Urothelium cell line (cell line): ENCODE results near the gene CPO.

Experiments
- DNase-seq: peaks from one replicate; pipeline ENCODE4 v3.0.0; 2011; ENCODE audit warnings: low spot score, mixed read lengths
- FAIRE-seq: peaks from 2 replicates; lab custom pipeline; 2011; peaks lifted over from hg19 to GRCh38; lab: Jason Lieb, UNC

The CPO gene

DNA sequence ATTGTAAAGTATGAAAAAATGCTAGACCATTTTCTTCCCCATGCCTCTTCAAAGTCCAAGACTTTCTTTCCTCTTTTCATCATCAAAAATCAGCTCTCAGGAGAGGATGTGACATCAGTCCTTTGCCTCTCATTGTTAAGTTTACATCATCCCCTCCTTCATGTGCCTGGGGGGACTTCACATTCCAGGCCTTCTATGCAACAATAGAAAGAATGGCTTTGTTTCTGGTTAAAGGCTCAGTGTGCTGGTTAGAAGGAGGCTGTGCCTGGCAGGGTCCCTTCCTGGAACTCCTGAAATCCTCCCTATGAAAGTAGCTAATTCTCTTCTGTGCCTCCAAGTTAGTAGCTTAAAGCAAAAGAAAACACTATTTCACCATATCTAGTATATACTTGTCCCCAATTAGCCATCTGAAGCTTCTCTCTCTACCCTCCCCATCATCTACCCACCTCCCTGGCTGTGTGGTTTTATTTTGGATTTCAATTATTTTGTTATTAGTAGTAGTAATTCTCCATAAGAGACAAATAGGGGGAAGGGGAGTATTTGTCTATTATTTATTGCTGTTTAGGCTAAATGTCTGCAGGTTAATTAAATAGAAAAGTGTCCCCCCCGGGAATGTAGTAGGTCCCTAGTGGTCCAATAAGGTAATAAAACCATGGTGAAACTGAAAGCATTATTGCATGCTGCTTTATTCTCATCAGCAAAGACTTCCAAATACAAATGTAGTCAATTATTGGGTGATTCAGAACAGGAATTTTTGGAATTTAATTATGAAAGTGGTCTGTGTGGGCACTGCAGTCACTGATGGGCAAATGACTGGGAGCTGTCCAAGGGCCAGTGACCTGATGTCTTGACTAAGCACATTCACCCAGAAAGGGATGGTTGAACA lies 69.0 kb downstream of the CPO start:
- FAIRE-seq = no peak

DNA sequence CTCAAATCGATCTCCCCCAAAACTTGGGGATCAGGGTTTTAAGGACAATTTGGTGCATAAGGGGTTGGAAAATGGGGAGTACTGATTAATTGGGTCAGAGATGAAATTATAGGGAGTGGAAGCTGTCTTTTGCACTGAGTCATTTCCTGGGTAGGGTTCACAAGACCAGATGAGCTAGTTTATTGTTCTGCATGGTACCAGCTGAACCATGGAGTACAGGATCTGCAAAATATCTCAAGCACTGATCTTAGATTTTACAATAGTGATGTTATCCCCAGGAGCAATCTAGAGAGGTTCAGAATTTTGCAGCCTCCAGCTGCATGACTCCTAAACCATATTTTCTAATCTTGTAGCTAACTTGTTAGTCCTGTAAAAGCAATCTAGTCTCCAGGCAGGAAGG lies 73.1 kb downstream of the CPO start:
- FAIRE-seq = no peak
- DNase-seq = no peak

More for the DNA sequence above, 69.0 kb downstream of the CPO start:
- DNase-seq = peak; percentile 16

DNA sequence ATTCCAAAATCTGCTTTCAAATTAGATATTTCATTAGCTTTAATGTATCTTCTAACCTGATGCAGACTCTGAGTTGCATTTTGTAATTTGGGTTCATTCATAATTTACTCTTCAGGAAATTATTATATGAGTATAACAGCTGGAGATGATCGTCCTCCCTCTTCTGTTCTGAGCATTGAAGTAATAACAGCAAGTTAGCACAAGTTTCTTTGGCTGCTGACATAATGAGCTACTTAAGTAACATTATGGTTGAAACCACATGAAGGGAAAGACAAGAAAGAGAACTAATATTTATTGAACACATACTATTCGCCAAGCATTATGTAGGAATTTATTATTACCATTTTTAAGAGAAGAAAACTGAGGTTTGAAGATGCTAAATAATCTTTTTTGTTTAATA lies 75.1 kb downstream of the CPO start:
- no peak for FAIRE-seq
- no peak for DNase-seq

DNA sequence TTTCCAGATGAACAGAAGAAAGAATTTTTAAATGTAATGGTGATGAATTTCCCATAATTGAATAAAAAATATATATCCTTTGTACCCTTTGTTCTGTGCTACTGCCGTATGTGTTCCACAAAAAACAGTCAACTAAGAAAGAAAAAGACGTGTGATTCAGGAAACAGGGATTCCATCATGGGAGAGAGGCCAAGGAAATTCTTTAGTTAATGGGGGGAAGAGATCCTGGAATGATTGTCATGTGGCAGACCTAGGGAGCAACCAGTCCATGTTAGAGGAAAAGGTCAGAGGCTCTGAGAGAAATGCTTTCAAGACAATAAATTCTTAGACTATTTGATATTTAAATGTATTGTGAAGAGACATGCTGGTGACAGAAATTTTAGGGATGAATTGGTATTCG lies 76.6 kb downstream of the CPO start:
- no peak for FAIRE-seq
- DNase-seq = no peak
